GM08714 (cell line): Measurements from ENCODE around the gene NAT8.
"Not testable (repeated sequence)": the region's sequence is repeated elsewhere in the genome, so short reads cannot be mapped to it uniquely, and the experiment has no call there.

ENCODE experiments used
- H3K4me3 ChIP-seq: fragments of 200-500 bp; sonication (Bioruptor generic); 2 replicates; pipeline ENCODE4 v1.5.1; 2014; ENCODE audit warnings: mild to moderate bottlenecking, low read length, inconsistent platforms
- ZNF274 ChIP-seq: IDR thresholded peaks from 2 replicates; pipeline ENCODE4 v1.6.1; 2012; ENCODE audit warnings: mild to moderate bottlenecking, low read depth, low read length

Gene NAT8

GRCh38 chr2:73610111-73610510 lies 32.1 kb downstream of the NAT8 start:
- no peak overlapping the region for H3K4me3 ChIP-seq
- no peak for TF ChIP-seq ZNF274

- not testable (repeated sequence) for H3K4me3 ChIP-seq
Observed at GRCh38 chr2:73604589-73604988, 37.6 kb downstream of the NAT8 start.

- not testable (repeated sequence) for H3K4me3 ChIP-seq
Observed at GRCh38 chr2:73603099-73603588, 39.1 kb downstream of the NAT8 start.

GRCh38 chr2:73601780-73602179 lies 40.4 kb downstream of the NAT8 start:
- no peak for TF ChIP-seq ZNF274

GRCh38 chr2:73594251-73594650 lies 48.0 kb downstream of the NAT8 start:
- H3K4me3 ChIP-seq, result no peak overlapping the region
- TF ChIP-seq ZNF274, result no peak

More at GRCh38 chr2:73601780-73602179, 40.4 kb downstream of the NAT8 start:
- no peak overlapping the region for H3K4me3 ChIP-seq

GRCh38 chr2:73593680-73594079 lies 48.5 kb downstream of the NAT8 start:
- TF ChIP-seq ZNF274, result no peak
- no peak overlapping the region for H3K4me3 ChIP-seq
